HG03457 (cell line): ENCODE measurements around the gene PTPRN2.
"Not testable (repeated sequence)": the region's sequence is repeated elsewhere in the genome, so short reads cannot be mapped to it uniquely, and the experiment has no call there.

Experiments
- ATAC-seq: cut with Tn5 transposase; IDR thresholded peaks from one replicate; pipeline ENCODE4 v1.9.1; 2021; ENCODE audit warnings: moderate number of reproducible peaks; ENCODE audit not compliant: unreplicated experiment

The PTPRN2 gene

GRCh38 chr7:157791666-157792065, 796.0 kb downstream of the PTPRN2 start:
- no peak for ATAC-seq

DNA sequence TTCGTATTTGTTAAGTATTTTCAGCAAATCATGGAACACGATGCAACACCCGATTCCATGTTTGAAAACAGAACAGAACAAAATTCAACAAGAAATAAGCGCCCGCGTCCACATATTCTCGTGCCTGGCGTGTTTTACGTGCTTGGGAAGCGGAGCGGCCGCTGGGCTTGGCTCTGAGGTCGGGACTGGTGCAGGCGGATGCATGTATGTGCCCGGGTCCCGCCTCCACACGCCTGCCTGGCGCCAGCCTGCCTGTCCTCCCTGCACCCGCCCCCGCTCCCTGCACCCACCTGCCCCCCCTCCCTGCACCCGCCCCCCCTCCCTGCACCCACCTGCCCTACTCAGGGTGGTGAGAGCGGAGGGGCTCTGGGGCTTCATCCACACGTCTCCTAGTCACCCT, 796.4 kb downstream of the PTPRN2 start:
- no peak for ATAC-seq

GRCh38 chr7:157789942-157790341, 797.7 kb downstream of the PTPRN2 start:
- ATAC-seq, result no peak

DNA sequence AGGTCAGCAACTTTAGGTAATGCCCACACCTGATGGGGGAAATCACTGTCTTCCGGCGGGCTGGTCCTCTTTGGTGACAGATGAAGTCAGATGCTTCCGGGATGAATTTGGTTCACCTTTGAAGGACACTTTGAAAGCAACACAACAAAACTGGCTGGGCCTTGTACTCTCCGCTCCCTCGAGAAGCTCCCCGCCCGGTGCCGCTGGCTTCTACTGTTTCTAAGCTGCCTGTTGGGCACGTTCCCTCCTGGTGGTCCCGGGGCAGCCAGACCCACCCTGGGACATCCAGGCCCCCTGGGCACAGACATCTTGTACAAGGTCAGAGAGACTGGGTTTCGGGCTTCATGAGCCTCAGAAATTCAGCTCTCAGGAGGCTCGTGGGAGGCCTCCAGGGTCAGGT, 798.5 kb downstream of the PTPRN2 start:
- no peak for ATAC-seq

DNA sequence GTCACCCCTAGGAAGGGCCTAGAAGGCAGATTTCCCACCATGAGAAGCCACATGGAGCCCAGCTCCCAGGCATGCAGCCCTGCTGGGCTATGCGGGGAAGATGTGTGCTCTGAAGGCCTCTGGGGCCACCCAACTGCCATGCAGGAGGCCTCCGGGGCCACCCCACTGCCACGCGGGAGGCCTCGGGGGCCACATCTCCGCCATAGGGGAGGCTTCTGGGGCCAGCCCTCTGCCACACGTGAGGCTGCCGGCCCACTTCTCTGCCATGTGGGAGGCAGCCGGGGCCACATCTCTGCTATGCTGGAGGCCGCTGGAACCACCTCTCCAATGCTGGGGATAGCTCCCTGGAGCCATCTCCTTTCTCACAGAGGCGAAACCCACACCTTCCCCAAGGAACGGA, 799.0 kb downstream of the PTPRN2 start:
- ATAC-seq, result no peak

DNA sequence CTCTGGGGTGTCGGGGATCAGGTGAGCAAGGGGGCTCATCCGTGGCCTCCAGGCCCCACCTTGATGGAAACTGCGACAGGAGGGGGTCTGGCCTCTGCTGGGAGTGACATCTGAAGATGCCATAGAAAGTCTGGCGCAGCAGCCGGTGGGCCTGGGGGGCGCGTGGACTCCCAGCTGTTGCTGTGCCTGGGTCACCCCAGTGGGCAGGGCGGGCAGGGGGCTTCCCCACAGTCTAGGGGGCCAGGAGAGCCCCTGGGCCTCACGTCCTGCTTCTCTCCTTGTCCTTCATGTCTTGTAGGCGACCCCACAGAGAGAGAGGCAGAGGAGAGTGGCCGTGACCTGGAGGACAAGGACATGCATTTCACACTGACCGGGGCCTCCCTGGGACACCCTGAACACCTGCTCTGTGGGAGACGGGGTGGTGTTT, 800.3 kb downstream of the PTPRN2 start:
- ATAC-seq, result no peak

GRCh38 chr7:157786375-157787274, 801.0 kb downstream of the PTPRN2 start:
- ATAC-seq, result no peak

- ATAC-seq, result no peak
Observed at GRCh38 chr7:157785486-157786186, 802.0 kb downstream of the PTPRN2 start.

DNA sequence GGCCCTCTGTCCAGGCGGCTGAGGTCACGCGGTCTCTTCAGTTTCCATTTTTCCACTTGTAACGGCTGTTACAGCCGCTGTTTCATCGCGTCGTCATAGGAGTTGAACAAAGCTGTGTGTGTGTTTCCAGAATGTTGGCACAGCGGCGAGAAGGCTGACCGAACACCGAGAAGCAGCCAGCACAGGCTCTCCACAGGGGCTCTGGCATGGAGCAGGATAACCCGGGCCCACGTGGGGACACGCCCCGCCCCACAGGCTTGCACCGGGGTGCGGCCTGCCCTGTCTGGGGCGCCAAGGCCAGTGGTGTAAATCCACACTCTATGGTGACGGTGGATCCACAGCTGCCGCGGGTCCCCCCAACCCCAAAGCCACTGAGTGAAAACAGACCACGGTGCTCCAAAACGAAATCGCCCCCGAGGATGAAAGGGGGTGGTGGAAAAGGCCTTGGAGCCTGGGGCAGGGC, 802.6 kb downstream of the PTPRN2 start:
- ATAC-seq, result no peak

DNA sequence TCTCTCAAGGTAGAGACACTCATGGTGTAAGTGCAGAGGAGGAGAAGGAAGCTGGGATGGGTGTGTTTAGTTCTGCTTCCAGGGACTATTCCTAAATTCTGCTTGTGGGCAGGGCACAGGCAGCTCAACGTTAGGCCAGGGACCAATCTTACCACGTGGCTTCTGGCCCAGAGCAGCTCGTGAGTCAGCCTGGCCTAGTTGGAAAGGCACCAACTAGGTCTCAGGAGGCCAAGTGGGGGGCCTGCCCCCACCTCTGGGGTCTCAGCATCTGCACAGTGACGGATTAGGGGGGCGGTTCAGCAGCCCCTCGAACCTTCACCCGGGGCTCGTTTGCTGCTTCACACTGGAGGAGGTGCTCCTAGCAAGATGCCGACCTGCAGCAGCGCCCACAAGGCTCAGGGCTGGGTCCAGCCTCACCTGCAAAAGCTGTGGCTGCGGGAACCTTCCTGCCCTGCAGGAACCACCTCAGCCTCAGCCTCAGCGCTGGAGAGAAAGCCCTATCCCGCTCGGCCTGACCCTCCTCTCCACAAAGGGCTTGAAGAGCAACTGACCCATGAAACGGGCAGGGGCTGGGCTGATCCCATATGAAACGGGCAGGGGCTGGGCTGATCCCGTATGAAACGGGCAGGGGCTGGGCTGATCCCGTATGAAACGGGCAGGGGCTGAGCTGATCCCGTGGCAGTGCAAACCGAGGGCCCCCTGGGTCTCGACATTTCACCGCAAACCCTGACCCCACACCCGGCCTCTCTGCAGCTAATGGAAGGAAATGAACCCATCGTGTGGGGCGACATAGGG, 803.4 kb downstream of the PTPRN2 start:
- ATAC-seq, result no peak

DNA sequence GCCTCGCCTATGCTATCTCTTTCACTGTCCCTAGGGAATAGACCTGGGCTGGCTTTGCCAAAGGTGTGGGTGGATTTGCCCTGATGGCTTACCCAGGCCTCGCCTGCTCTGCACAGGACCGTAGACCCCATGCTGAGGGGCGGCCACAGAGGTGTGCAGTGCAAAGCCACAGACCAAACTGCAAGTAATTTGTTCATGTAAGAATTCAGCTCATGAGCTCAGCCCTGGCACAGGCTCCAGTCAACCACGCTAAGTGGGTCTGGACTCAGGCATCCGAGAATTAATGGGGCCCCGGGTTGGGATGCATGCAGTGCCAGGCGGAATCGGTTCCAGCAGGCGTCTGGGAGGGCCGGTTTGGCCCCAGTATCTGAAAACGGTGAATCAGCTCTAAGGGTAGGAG, 805.6 kb downstream of the PTPRN2 start:
- no peak for ATAC-seq

DNA sequence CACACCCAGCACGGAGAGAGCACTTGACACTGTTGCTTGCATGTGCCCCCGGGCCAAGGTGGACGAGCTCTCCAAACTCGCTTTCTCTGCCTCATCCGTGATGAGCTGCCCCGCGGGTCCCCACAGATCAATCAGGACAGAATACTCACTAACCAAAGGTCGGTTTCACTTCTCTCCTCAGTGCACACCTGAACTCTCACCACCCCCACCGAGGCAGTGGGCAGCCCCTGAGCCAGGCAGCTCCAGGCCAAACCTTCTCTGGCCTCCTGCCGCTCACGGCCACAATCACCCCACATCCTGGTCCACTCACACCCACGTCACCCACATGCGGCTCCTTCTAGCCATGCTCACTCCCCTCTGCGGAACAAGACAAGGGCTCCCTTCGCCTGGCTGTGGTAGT, 806.9 kb downstream of the PTPRN2 start:
- ATAC-seq, result no peak

DNA sequence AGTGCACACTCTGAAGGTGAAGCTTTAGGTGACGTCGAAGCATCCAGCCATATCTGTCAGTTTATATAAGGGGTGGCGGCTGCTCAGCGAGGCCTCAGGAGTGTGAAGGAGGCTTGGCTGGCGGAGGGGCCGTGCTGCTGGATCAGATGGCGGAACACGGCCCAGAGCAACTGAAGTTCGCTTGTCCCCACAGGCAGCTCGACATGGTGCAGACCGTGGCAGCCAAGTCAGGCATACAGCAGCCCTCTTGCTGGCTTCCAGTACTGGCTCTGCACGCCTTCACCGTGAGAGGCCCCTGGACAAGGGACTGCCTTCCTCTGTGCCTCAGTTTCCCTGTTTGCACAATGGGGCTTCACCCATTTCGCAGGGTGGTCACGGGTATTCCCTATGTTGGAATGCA, 807.3 kb downstream of the PTPRN2 start:
- ATAC-seq, result no peak

- no peak for ATAC-seq
Observed at GRCh38 chr7:157779206-157779605, 808.4 kb downstream of the PTPRN2 start.

DNA sequence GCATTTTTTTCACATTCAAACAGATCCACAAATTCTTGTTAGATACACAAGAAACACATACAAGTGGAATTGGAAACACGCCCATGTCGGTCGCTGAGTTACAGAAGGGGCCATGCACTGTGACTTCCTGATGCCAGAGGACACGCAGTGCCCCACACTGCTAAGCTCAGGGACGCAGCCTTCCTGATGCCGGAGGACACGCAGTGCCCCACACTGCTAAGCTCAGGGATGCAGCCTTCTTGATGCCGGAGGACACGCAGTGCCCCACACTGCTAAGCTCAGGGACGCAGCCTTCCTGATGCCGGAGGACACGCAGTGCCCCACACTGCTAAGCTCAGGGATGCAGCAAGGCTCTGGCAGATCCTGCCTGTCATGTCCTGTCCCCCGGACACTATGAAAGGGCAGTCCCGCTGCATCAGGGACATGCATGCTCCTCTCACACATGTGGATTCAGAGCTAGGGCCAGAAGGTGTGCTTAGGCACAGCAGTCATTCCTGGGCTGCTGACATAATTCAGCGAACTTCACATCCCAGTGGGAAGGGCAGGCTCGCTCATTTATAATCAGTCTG, 810.3 kb downstream of the PTPRN2 start:
- not testable (repeated sequence) for ATAC-seq

GRCh38 chr7:157775560-157776332, 811.9 kb downstream of the PTPRN2 start:
- ATAC-seq, result no peak

GRCh38 chr7:157775021-157775559, 812.5 kb downstream of the PTPRN2 start:
- no peak for ATAC-seq

GRCh38 chr7:157774495-157774894, 813.1 kb downstream of the PTPRN2 start:
- ATAC-seq, result no peak

GRCh38 chr7:157773361-157773760, 814.3 kb downstream of the PTPRN2 start:
- ATAC-seq, result no peak
